ENCODE results near the gene TBCK.

GRCh38 chr4:106231931-106232330 is 84.1 kb downstream of the TBCK start:
- TF ChIP-seq POLR2A (IDR thresholded peaks at IDR 0.05; ENCODE audit: low read depth) (no peak), CTCF (IDR thresholded peaks at IDR 0.05) (no peak)
